ENCODE measurements around the gene KIAA1217.

The KIAA1217 gene

GRCh38 chr10:24382596-24382978 is 173.6 kb downstream of the KIAA1217 start:
- DNase-seq (ENCODE audit: low read depth), result no peak
- H3K4me3 ChIP-seq (ENCODE audit: control insufficient read depth, low read depth, low read length), result no peak overlapping the region
- no peak for TF ChIP-seq CTCF (IDR thresholded peaks at IDR 0.05; ENCODE audit: control insufficient read depth, insufficient read depth, low read depth, low read length, missing control alignments)

GRCh38 chr10:24382979-24383663 is 174.2 kb downstream of the KIAA1217 start:
- TF ChIP-seq CTCF (IDR thresholded peaks at IDR 0.05; ENCODE audit: control insufficient read depth, insufficient read depth, low read depth, low read length, missing control alignments), result no peak
- DNase-seq (ENCODE audit: low read depth), result no peak
- no peak overlapping the region for H3K4me3 ChIP-seq (ENCODE audit: control insufficient read depth, low read depth, low read length)

- TF ChIP-seq CTCF (IDR thresholded peaks at IDR 0.05; ENCODE audit: control insufficient read depth, insufficient read depth, low read depth, low read length, missing control alignments), result peak; percentile 65
- DNase-seq (ENCODE audit: low read depth), result peak; percentile 95
- no peak overlapping the region for H3K4me3 ChIP-seq (ENCODE audit: control insufficient read depth, low read depth, low read length)
Measured at GRCh38 chr10:24383681-24384106, 174.8 kb downstream of the KIAA1217 start.

DNA sequence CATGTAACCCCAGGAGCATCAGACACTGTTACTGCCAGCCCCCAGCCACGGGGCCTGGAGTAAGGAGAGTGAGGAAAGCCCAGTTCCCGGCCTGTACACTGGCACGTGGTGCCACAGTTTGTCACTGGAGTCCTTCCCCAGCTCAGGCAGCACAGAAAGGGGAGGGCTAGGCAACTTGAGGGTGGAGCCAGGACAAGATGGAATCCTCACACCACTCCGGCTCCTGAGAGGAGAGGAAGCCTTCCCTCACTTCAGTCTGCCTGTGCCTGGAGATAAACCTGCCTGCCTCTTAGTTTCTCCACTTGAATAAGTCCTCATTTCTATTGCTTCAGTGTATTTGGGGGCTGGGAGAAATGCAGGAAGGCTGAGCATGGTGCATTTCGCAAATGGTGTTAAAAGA is 176.0 kb downstream of the KIAA1217 start:
- TF ChIP-seq CTCF (IDR thresholded peaks at IDR 0.05; ENCODE audit: control insufficient read depth, insufficient read depth, low read depth, low read length, missing control alignments), result no peak
- no peak overlapping the region for H3K4me3 ChIP-seq (ENCODE audit: control insufficient read depth, low read depth, low read length)
- no peak for DNase-seq (ENCODE audit: low read depth)

DNA sequence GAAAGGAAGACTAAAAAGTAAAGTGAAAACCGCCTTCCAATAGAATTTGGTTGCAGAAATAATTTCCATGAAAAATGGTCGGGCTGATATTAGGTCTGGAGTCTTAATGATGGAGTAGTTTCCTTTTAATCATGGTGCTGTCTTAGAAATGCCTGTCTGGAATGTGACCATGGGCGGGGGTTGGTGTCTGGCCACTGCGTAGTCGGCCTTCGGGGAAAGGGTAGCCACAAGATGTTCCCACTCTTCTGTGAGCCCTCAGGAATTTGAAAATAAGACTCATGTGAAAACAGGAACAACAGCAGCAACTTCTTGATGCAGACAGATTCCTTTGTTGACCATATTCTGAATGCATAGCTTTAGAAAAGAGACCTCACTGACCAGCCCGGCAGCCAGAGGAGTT is 176.8 kb downstream of the KIAA1217 start:
- peak; percentile 39 for DNase-seq (ENCODE audit: low read depth)
- no peak overlapping the region for H3K4me3 ChIP-seq (ENCODE audit: control insufficient read depth, low read depth, low read length)
- no peak for TF ChIP-seq CTCF (IDR thresholded peaks at IDR 0.05; ENCODE audit: control insufficient read depth, insufficient read depth, low read depth, low read length, missing control alignments)

DNA sequence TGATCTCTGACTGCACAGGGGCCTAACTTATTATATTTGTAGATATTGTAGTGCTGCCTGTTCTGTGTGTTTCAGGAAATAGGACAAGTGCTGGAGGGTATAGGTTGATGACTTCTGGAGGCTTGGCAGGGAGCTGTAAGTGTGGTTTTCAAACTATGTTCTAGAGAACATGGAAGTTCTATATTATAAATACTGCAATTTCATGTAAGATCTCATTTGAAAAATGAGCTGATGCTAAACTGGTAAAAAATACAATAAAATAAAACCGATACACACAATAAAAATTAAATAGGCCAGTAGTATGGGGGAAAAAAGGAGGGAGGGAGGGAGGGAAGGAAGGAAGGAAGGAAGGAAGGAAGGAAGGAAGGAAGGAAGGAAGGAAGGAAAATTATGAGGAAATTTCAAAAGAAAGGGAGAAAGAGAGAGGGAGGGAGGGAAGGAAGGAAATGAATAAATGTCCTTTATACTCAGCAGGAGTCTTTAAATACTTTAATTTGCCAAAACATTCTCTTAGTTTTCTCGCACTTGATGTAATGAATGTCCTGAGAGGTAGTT is 181.3 kb downstream of the KIAA1217 start:
- TF ChIP-seq CTCF (IDR thresholded peaks at IDR 0.05; ENCODE audit: control insufficient read depth, insufficient read depth, low read depth, low read length, missing control alignments), result no peak
- no peak for DNase-seq (ENCODE audit: low read depth)
- H3K4me3 ChIP-seq (ENCODE audit: control insufficient read depth, low read depth, low read length), result no peak overlapping the region
